Iris pigment epithelial cell (primary cell): ENCODE data around the gene ST14.
"Not testable (repeated sequence)": the region's sequence is repeated elsewhere in the genome, so short reads cannot be mapped to it uniquely, and the experiment has no call there.

Experiments
- DNase-seq: peaks from one replicate; pipeline ENCODE4 v3.0.0-alpha.2; 2011; ENCODE audit warnings: low read depth

The ST14 gene

GRCh38 chr11:130164221-130164570, 4.6 kb downstream of the ST14 start:
- DNase-seq, result no peak

- DNase-seq, result no peak
Observed at GRCh38 chr11:130165601-130166456, 6.2 kb downstream of the ST14 start.

GRCh38 chr11:130166457-130166784, 6.8 kb downstream of the ST14 start:
- peak; percentile 97 for DNase-seq

- no peak for DNase-seq
Observed at GRCh38 chr11:130167146-130167545, 7.6 kb downstream of the ST14 start.

GRCh38 chr11:130168105-130168504, 8.5 kb downstream of the ST14 start:
- DNase-seq, result peak; percentile 47

- DNase-seq, result no peak
Observed at GRCh38 chr11:130170345-130170744, 10.8 kb downstream of the ST14 start.

- no peak for DNase-seq
Observed at GRCh38 chr11:130171534-130171933, 12.0 kb downstream of the ST14 start.

- not testable (repeated sequence) for DNase-seq
Observed at GRCh38 chr11:130172001-130172400, 12.4 kb downstream of the ST14 start.

GRCh38 chr11:130174642-130175041, 15.1 kb downstream of the ST14 start:
- no peak for DNase-seq

- no peak for DNase-seq
Observed at GRCh38 chr11:130175898-130176297, 16.3 kb downstream of the ST14 start.

- no peak for DNase-seq
Observed at GRCh38 chr11:130177782-130178181, 18.2 kb downstream of the ST14 start.

- no peak for DNase-seq
Observed at GRCh38 chr11:130178441-130179339, 19.1 kb downstream of the ST14 start.

GRCh38 chr11:130179396-130180306, 20.1 kb downstream of the ST14 start:
- DNase-seq, result no peak

GRCh38 chr11:130180491-130180890, 20.9 kb downstream of the ST14 start:
- DNase-seq, result peak; percentile 36

- no peak for DNase-seq
Observed at GRCh38 chr11:130180896-130181294, 21.3 kb downstream of the ST14 start.

GRCh38 chr11:130181295-130182272, 22.0 kb downstream of the ST14 start:
- peak; percentile 84 for DNase-seq

- DNase-seq, result no peak
Observed at GRCh38 chr11:130183878-130184610, 24.5 kb downstream of the ST14 start.

GRCh38 chr11:130187096-130187495, 27.5 kb downstream of the ST14 start:
- DNase-seq, result no peak

GRCh38 chr11:130188047-130188446, 28.5 kb downstream of the ST14 start:
- no peak for DNase-seq
